ENCODE measurements around the gene CH25H.
A peak's percentile ranks its signal among the peaks of the same experiment; 100 is the strongest.
"Not testable (repeated sequence)": the region's sequence is repeated elsewhere in the genome, so short reads cannot be mapped to it uniquely, and the experiment has no call there.

CH25H gene

GRCh38 chr10:89250865-89251408 is 43.8 kb upstream of the CH25H start:
- H3K4me3 ChIP-seq (ENCODE audit: low read depth, low read length), result peak overlapping the region; percentile 78
- DNase-seq (ENCODE audit: low read depth), result no peak
- TF ChIP-seq CTCF (IDR thresholded peaks at IDR 0.05; ENCODE audit: low read depth, low read length, missing control alignments), result no peak

- DNase-seq (ENCODE audit: low read depth), result no peak
- H3K4me3 ChIP-seq (ENCODE audit: low read depth, low read length), result no peak overlapping the region
- TF ChIP-seq CTCF (IDR thresholded peaks at IDR 0.05; ENCODE audit: low read depth, low read length, missing control alignments), result no peak
Measured at GRCh38 chr10:89248990-89249389, 41.9 kb upstream of the CH25H start.

- not testable (repeated sequence) for H3K4me3 ChIP-seq (ENCODE audit: low read depth, low read length); DNase-seq (ENCODE audit: low read depth)
Measured at GRCh38 chr10:89247623-89248022, 40.5 kb upstream of the CH25H start.

GRCh38 chr10:89245802-89246201 is 38.7 kb upstream of the CH25H start:
- no peak overlapping the region for H3K4me3 ChIP-seq (ENCODE audit: low read depth, low read length)
- peak; percentile 48 for TF ChIP-seq CTCF (IDR thresholded peaks at IDR 0.05; ENCODE audit: low read depth, low read length, missing control alignments)
- peak; percentile 46 for DNase-seq (ENCODE audit: low read depth)

- H3K4me3 ChIP-seq (ENCODE audit: low read depth, low read length), result no peak overlapping the region; the same call in 1 of the 2 replicates
- DNase-seq (ENCODE audit: low read depth), result peak; percentile 35
- TF ChIP-seq CTCF (IDR thresholded peaks at IDR 0.05; ENCODE audit: low read depth, low read length, missing control alignments), result no peak
Measured at GRCh38 chr10:89242840-89243568, 35.9 kb upstream of the CH25H start.

- no peak overlapping the region for H3K4me3 ChIP-seq (ENCODE audit: low read depth, low read length)
- no peak for DNase-seq (ENCODE audit: low read depth)
- no peak for TF ChIP-seq CTCF (IDR thresholded peaks at IDR 0.05; ENCODE audit: low read depth, low read length, missing control alignments)
Measured at GRCh38 chr10:89242345-89242684, 35.2 kb upstream of the CH25H start.

- no peak overlapping the region for H3K4me3 ChIP-seq (ENCODE audit: low read depth, low read length)
- DNase-seq (ENCODE audit: low read depth), result peak; percentile 21
- no peak for TF ChIP-seq CTCF (IDR thresholded peaks at IDR 0.05; ENCODE audit: low read depth, low read length, missing control alignments)
Measured at GRCh38 chr10:89241486-89242344, 34.6 kb upstream of the CH25H start.
